Measurements from ENCODE around the gene YEATS2.

The YEATS2 gene

GRCh38 chr3:183662099-183662498 is 35.5 kb upstream of the YEATS2 start:
- no peak for DNase-seq (ENCODE audit: low spot score)
- TF ChIP-seq CTCF (IDR thresholded peaks at IDR 0.05; ENCODE audit: poor library complexity, severe bottlenecking) = no peak
- Histone ChIP-seq H3K36me3 (ENCODE audit: low read depth) (no peaks in the 10 kb centered on the region), H3K9me3 (ENCODE audit: severe bottlenecking) (no peaks in the 10 kb centered on the region), H3K27me3 (ENCODE audit: insufficient read depth, poor library complexity, severe bottlenecking) (no peaks in the 10 kb centered on the region), H3K4me1 (ENCODE audit: insufficient read depth, poor library complexity, severe bottlenecking) (peaks cover 9% of the 10 kb centered on the region), H3K4me3 (ENCODE audit: severe bottlenecking) (no peak overlapping the region), H3K27ac (ENCODE audit: poor library complexity, severe bottlenecking) (no peak overlapping the region)
- ATAC-seq (ENCODE audit: low read depth) = no peak

- no peak for TF ChIP-seq CTCF (IDR thresholded peaks at IDR 0.05; ENCODE audit: poor library complexity, severe bottlenecking)
- no peaks in the 10 kb centered on the region for H3K36me3 ChIP-seq (ENCODE audit: low read depth)
- H3K4me1 ChIP-seq (ENCODE audit: insufficient read depth, poor library complexity, severe bottlenecking) = peaks cover 9% of the 10 kb centered on the region
- no peaks in the 10 kb centered on the region for H3K27me3 ChIP-seq (ENCODE audit: insufficient read depth, poor library complexity, severe bottlenecking)
- DNase-seq (ENCODE audit: low spot score) (no peak), ATAC-seq (ENCODE audit: low read depth) (peak; percentile 80)
- peak overlapping the region; percentile 28 for H3K27ac ChIP-seq (ENCODE audit: poor library complexity, severe bottlenecking)
- H3K9me3 ChIP-seq (ENCODE audit: severe bottlenecking) = no peaks in the 10 kb centered on the region
- H3K4me3 ChIP-seq (ENCODE audit: severe bottlenecking) = no peak overlapping the region
Measured at GRCh38 chr3:183664913-183665381, 32.6 kb upstream of the YEATS2 start.

- H3K27me3 ChIP-seq (ENCODE audit: insufficient read depth, poor library complexity, severe bottlenecking) = no peaks in the 10 kb centered on the region
Measured at GRCh38 chr3:183680061-183680460, 17.5 kb upstream of the YEATS2 start.

GRCh38 chr3:183687705-183688104 is 9.9 kb upstream of the YEATS2 start:
- H3K36me3 ChIP-seq (ENCODE audit: low read depth) = no peaks in the 10 kb centered on the region

More at GRCh38 chr3:183680061-183680460, 17.5 kb upstream of the YEATS2 start:
- TF ChIP-seq CTCF (IDR thresholded peaks at IDR 0.05; ENCODE audit: poor library complexity, severe bottlenecking) = no peak
- Histone ChIP-seq H3K36me3 (ENCODE audit: low read depth) (no peaks in the 10 kb centered on the region), H3K27ac (ENCODE audit: poor library complexity, severe bottlenecking) (no peak overlapping the region), H3K4me3 (ENCODE audit: severe bottlenecking) (no peak overlapping the region), H3K4me1 (ENCODE audit: insufficient read depth, poor library complexity, severe bottlenecking) (no peaks in the 10 kb centered on the region), H3K9me3 (ENCODE audit: severe bottlenecking) (no peaks in the 10 kb centered on the region)
- no peak for DNase-seq (ENCODE audit: low spot score)
- ATAC-seq (ENCODE audit: low read depth) = no peak

More at GRCh38 chr3:183687705-183688104, 9.9 kb upstream of the YEATS2 start:
- Histone ChIP-seq H3K27ac (ENCODE audit: poor library complexity, severe bottlenecking) (no peak overlapping the region), H3K9me3 (ENCODE audit: severe bottlenecking) (no peaks in the 10 kb centered on the region), H3K4me1 (ENCODE audit: insufficient read depth, poor library complexity, severe bottlenecking) (no peaks in the 10 kb centered on the region), H3K27me3 (ENCODE audit: insufficient read depth, poor library complexity, severe bottlenecking) (no peaks in the 10 kb centered on the region), H3K4me3 (ENCODE audit: severe bottlenecking) (no peak overlapping the region)
- ATAC-seq (ENCODE audit: low read depth) (no peak), DNase-seq (ENCODE audit: low spot score) (no peak)
- TF ChIP-seq CTCF (IDR thresholded peaks at IDR 0.05; ENCODE audit: poor library complexity, severe bottlenecking) = no peak

Data from RWPE2 (cell line).